Suprapubic skin (tissue), 4 donors: ENCODE data around the gene LCAT.

Experiments
- CTCF ChIP-seq, 2 donors: fragments of 200-600 bp in 1 of 2; fragments of 450-650 bp in 1 of 2; sonication (generic) in 1 of 2; IDR thresholded peaks; one replicate each; pipeline ENCODE4 v1.5.1; 2016 to 2019; ENCODE audit warnings: antibody characterized with exemption in 2 of 2, mild to moderate bottlenecking in 1 of 2, moderate library complexity in 1 of 2
- EP300 ChIP-seq: sonication (generic); formaldehyde crosslinking; IDR thresholded peaks from one replicate; pipeline ENCODE4 v1.6.1; 2017; ENCODE audit warnings: antibody characterized with exemption
- POLR2A ChIP-seq, 2 donors: fragments of 450-650 bp; IDR thresholded peaks; one replicate each; pipeline ENCODE4 v1.6.1; 2017; ENCODE audit warnings: antibody characterized with exemption in 2 of 2, mild to moderate bottlenecking in 2 of 2, moderate library complexity in 2 of 2
- POLR2AphosphoS5 ChIP-seq, 3 donors: sonication (generic); formaldehyde crosslinking; IDR thresholded peaks; one replicate each; pipeline ENCODE4 v1.6.1; 2017; ENCODE audit warnings: antibody characterized with exemption in 3 of 3

GRCh38 chr16:67992661-67993206 lies 48.8 kb upstream of the LCAT start:
- no peak for TF ChIP-seq CTCF (IDR thresholded peaks at IDR 0.05)
- TF ChIP-seq POLR2A (IDR thresholded peaks at IDR 0.05), result no peak
- no peak for TF ChIP-seq EP300
- TF ChIP-seq POLR2AphosphoS5 (IDR thresholded peaks at IDR 0.05), result no peak
